Keratinocyte (primary cell): ENCODE measurements around the gene KRTAP12-4. TPM values are rescaled to one million over a fixed set of nuclear protein-coding genes. Genes with fewer than 3 reads are reported as not detected.
"Not testable (repeated sequence)": the region's sequence is repeated elsewhere in the genome, so short reads cannot be mapped to it uniquely, and the experiment has no call there.

Source experiments
- DNase-seq: peaks from one replicate; pipeline ENCODE4 v3.0.0-alpha.2; 2011; ENCODE audit warnings: low read depth, missing footprints, low spot score
- FAIRE-seq: peaks from 2 replicates; lab custom pipeline; 2011; peaks lifted over from hg19 to GRCh38; lab: Jason Lieb, UNC
- H2AFZ ChIP-seq: 2 replicates; pipeline ENCODE4 v1.6.0; 2012; ENCODE audit warnings: low read length, control low read depth, inconsistent platforms; ENCODE audit not compliant: control insufficient read depth
- H3K27ac ChIP-seq: 2 replicates; pipeline ENCODE4 v1.5.1; 2011; ENCODE audit warnings: low read length; ENCODE audit not compliant: control insufficient read depth, insufficient read depth
- H3K27me3 ChIP-seq: 3 replicates; pipeline ENCODE4 v1.6.0; 2011; ENCODE audit warnings: low read length; ENCODE audit not compliant: control insufficient read depth, insufficient read depth; ENCODE audit errors: extremely low read depth
- H3K36me3 ChIP-seq, 2 experiments: 2 replicates in 1 of 2; 3 replicates in 1 of 2; pipeline ENCODE4 v1.5.1; 2011; ENCODE audit warnings: low read length in 2 of 2, mild to moderate bottlenecking in 1 of 2; ENCODE audit not compliant: control insufficient read depth in 2 of 2, insufficient read depth in 2 of 2; ENCODE audit errors: extremely low read depth in 1 of 2
- H3K4me1 ChIP-seq: 3 replicates; pipeline ENCODE4 v1.5.1; 2011; ENCODE audit warnings: low read length; ENCODE audit not compliant: control insufficient read depth, insufficient read depth; ENCODE audit errors: extremely low read depth
- H3K4me2 ChIP-seq: 3 replicates; pipeline ENCODE4 v1.6.0; 2011; ENCODE audit warnings: low read depth, low read length; ENCODE audit not compliant: control insufficient read depth, insufficient read depth; ENCODE audit errors: extremely low read depth
- H3K4me3 ChIP-seq, 3 experiments: fragments of 200-600 bp in 1 of 3; sonication (generic) in 1 of 3; 2 replicates in 2 of 3; 3 replicates in 1 of 3; pipeline ENCODE4 v1.5.1; 2011 to 2016; ENCODE audit warnings: low read length in 3 of 3, mild to moderate bottlenecking in 3 of 3, control low read depth in 2 of 3, inconsistent platforms in 1 of 3, low read depth in 1 of 3, mixed read lengths in 1 of 3, mixed run types in 1 of 3, moderate library complexity in 1 of 3; ENCODE audit not compliant: control insufficient read depth in 2 of 3, insufficient read depth in 2 of 3; ENCODE audit errors: extremely low read depth in 1 of 3
- H3K79me2 ChIP-seq: 2 replicates; pipeline ENCODE4 v1.6.0; 2012; ENCODE audit warnings: low read length; ENCODE audit not compliant: control insufficient read depth, insufficient read depth
- H3K9ac ChIP-seq: 3 replicates; pipeline ENCODE4 v1.6.0; 2011; ENCODE audit warnings: low read length; ENCODE audit not compliant: control insufficient read depth, insufficient read depth; ENCODE audit errors: extremely low read depth
- H3K9me1 ChIP-seq: 3 replicates; pipeline ENCODE4 v1.6.0; 2011; ENCODE audit warnings: low read length; ENCODE audit not compliant: control insufficient read depth, insufficient read depth; ENCODE audit errors: extremely low read depth
- H3K9me3 ChIP-seq: 2 replicates; pipeline ENCODE4 v1.5.1; 2012; ENCODE audit warnings: low read depth, low read length; ENCODE audit not compliant: control insufficient read depth
- H4K20me1 ChIP-seq: 3 replicates; pipeline ENCODE4 v1.6.0; 2011; ENCODE audit warnings: low read length; ENCODE audit not compliant: control insufficient read depth, insufficient read depth; ENCODE audit errors: extremely low read depth
- EZH2 ChIP-seq: IDR thresholded peaks from one replicate; pipeline ENCODE4 v1.6.1; 2012; ENCODE audit warnings: inconsistent platforms, mild to moderate bottlenecking, low read length, moderate library complexity
- dilution Hi-C: fragments of 300-500 bp; cut with MboI; formaldehyde crosslinking; loops from one replicate; pipeline ENCODE4 v1.7.0; 2020; ENCODE audit warnings: low sequenced_read_pairs; ENCODE audit not compliant: extremely low pct_ligation_motif_present
- polyA plus RNA-seq, 5 experiments: library from polyadenylated mRNA; depleted of rRNA in 3 of 5; stranded (reverse) in 3 of 5; stranded (forward) in 1 of 5; unstranded in 1 of 5; fragments of >200 nt; gene quantifications; 1 replicate in 1 of 5; 2 replicates in 3 of 5; 3 replicates in 1 of 5; pipeline versions ENCODE4 v1.2.1 to v1.2.3, GENCODE V29; 2011 to 2012; ENCODE audit warnings: missing spikeins in 2 of 5, low read depth in 1 of 5, low replicate concordance in 1 of 5
- TF ChIP-seq, protein P1 (sequence below), 3 experiments: IDR thresholded peaks in 1 of 3; conservative IDR thresholded peaks in 1 of 3; optimal IDR thresholded peaks in 1 of 3; 2 replicates in 2 of 3; 3 replicates in 1 of 3; pipeline versions ENCODE3 to v1.5.1; 2011; ENCODE audit warnings: low read length in 3 of 3, mild to moderate bottlenecking in 3 of 3, moderate library complexity in 2 of 3, control low read depth in 1 of 3, inconsistent platforms in 1 of 3; ENCODE audit not compliant: insufficient read depth in 2 of 3; ENCODE audit errors: extremely low read depth in 1 of 3

KRTAP12-4 gene
- polyA plus RNA-seq, 1 donor (not counting 4 experiments of a cell fraction or from before 2014, with no cell fraction given) = not detected

DNA sequence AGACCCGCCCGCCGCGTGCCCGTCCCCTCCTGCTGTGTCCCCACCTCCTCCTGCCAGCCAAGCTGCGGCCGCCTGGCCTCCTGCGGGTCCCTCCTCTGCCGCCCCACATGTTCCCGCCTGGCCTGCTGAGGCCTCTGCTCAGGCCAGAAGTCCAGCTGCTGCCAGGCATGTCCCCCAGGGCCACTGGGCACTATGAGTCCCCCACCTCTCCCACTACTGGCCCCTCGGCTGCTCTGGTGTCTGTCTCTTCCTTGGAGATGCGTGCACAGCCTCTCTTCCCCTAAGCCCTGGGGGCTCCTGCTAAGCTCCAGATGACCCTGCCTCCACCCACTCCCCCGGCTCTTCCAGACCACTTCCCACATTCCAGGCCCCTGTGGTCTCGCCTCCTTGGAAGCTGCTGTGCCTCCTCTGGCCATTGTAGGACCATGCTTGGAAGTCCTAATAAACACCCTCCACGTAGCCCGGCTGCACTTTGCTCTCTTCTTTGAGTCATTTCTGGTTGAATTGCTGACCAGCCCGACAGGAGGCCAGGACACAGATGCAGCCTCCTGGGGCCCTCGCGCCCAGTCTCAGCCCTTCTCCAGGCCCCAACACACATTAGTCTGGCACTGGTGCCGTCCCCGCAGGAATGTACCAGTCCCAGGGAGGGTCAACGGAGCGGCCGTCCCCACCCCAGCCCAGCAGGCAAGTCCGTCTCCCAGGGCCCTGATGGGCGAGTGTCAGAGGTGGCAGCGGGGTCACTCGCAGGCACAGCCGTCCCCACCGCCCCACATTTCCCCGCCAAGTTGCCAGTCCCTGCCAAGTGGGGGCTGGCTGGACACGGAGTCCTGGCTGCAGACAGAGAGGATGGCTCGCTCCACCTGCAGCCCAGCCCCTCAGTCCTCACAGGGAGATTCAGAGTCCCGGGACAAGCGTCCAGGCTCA is 43.6 kb upstream of the KRTAP12-4 start:
- DNase-seq (no peak), FAIRE-seq (no peak)
- no peak overlapping the region for H3K4me2 ChIP-seq
- H3K9ac ChIP-seq = no peak overlapping the region
- no peaks in the 10 kb centered on the region for H3K9me3 ChIP-seq
- H3K4me1 ChIP-seq = no peaks in the 10 kb centered on the region
- H3K4me3 ChIP-seq = no peak overlapping the region
- peaks cover 14% of the 10 kb centered on the region for H3K27me3 ChIP-seq
- no peaks in the 10 kb centered on the region for H3K36me3 ChIP-seq
- no peak overlapping the region for H2AFZ ChIP-seq
- H4K20me1 ChIP-seq = no peaks in the 10 kb centered on the region
- no peak overlapping the region for H3K27ac ChIP-seq
- H3K79me2 ChIP-seq = no peaks in the 10 kb centered on the region
- dilution Hi-C loops = no loop called here
- no peaks in the 10 kb centered on the region for H3K9me1 ChIP-seq
- TF ChIP-seq, protein P1, sequence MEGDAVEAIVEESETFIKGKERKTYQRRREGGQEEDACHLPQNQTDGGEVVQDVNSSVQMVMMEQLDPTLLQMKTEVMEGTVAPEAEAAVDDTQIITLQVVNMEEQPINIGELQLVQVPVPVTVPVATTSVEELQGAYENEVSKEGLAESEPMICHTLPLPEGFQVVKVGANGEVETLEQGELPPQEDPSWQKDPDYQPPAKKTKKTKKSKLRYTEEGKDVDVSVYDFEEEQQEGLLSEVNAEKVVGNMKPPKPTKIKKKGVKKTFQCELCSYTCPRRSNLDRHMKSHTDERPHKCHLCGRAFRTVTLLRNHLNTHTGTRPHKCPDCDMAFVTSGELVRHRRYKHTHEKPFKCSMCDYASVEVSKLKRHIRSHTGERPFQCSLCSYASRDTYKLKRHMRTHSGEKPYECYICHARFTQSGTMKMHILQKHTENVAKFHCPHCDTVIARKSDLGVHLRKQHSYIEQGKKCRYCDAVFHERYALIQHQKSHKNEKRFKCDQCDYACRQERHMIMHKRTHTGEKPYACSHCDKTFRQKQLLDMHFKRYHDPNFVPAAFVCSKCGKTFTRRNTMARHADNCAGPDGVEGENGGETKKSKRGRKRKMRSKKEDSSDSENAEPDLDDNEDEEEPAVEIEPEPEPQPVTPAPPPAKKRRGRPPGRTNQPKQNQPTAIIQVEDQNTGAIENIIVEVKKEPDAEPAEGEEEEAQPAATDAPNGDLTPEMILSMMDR (optimal IDR thresholded peaks at IDR 0.05 in 1 of 3, IDR thresholded peaks at IDR 0.05 in 1 of 3, conservative IDR thresholded peaks at IDR 0.05 in 1 of 3; ENCODE audit: extremely low read depth in 1 of 3, insufficient read depth in 2 of 3, low read length in 3 of 3) = no peak
- no peak for TF ChIP-seq EZH2

DNA sequence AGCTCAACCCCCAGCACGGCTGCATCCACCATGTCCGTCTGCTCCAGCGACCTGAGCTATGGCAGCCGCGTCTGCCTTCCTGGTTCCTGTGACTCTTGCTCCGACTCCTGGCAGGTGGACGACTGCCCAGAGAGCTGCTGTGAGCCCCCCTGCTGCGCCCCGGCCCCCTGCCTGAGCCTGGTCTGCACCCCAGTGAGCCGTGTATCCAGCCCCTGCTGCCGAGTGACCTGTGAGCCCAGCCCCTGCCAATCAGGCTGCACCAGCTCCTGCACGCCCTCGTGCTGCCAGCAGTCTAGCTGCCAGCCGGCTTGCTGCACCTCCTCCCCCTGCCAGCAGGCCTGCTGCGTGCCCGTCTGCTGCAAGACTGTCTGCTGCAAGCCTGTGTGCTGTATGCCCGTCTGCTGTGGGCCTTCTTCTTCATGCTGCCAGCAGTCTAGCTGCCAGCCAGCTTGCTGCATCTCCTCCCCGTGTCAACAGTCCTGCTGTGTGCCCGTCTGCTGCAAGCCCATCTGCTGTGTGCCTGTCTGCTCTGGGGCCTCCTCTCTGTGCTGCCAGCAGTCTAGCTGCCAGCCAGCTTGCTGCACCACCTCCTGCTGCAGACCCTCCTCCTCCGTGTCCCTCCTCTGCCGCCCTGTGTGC is 42.8 kb upstream of the KRTAP12-4 start, which contains the start of gene KRTAP10-12:
Gene KRTAP10-12 (plus strand): TSS at position 1 of the 639 bp plus-strand sequence. CDS start 30 bp downstream, at position 31.
- H3K27ac ChIP-seq, H3K36me3 ChIP-seq, dilution Hi-C loops, H3K9me1 ChIP-seq, H4K20me1 ChIP-seq, H3K9me3 ChIP-seq, H3K4me2 ChIP-seq, FAIRE-seq, H3K4me3 ChIP-seq, DNase-seq, H3K4me1 ChIP-seq, H3K79me2 ChIP-seq, H3K9ac ChIP-seq, H2AFZ ChIP-seq: not testable (repeated sequence)
- H3K27me3 ChIP-seq = peaks cover 14% of the 10 kb centered on the region
